NOMO-1 treated with DMSO at 0.1 percent for 48 hours (cell line): ENCODE data around the gene ABCA3.

Experiments used
- DNase-seq: peaks from one replicate; lab custom pipeline; 2025; ENCODE audit not compliant: unreplicated experiment; lab: John Stamatoyannopoulos, UW

The ABCA3 gene

GRCh38 chr16:2237102-2237482 is 103.4 kb downstream of the ABCA3 start:
- no peak for DNase-seq

- no peak for DNase-seq
Observed at GRCh38 chr16:2236337-2237101, 104.0 kb downstream of the ABCA3 start, which contains the start of gene DNASE1L2. DNASE1L2 (plus strand) TSS chr16:2236444; CDS start chr16:2236817, 373 bp downstream.

- DNase-seq, result no peak
Observed at GRCh38 chr16:2235695-2236336, 104.7 kb downstream of the ABCA3 start.

GRCh38 chr16:2235234-2235651 is 105.3 kb downstream of the ABCA3 start:
- DNase-seq, result no peak

- DNase-seq, result no peak
Observed at GRCh38 chr16:2234813-2235170, 105.7 kb downstream of the ABCA3 start.

GRCh38 chr16:2233872-2234812 is 106.4 kb downstream of the ABCA3 start:
- DNase-seq, result no peak

- DNase-seq, result no peak
Observed at GRCh38 chr16:2233046-2233775, 107.3 kb downstream of the ABCA3 start.

- no peak for DNase-seq
Observed at GRCh38 chr16:2232094-2232990, 108.2 kb downstream of the ABCA3 start.

GRCh38 chr16:2231016-2231931 is 109.3 kb downstream of the ABCA3 start:
- DNase-seq, result no peak

- DNase-seq, result no peak
Observed at GRCh38 chr16:2230376-2230775, 110.2 kb downstream of the ABCA3 start.

GRCh38 chr16:2229632-2230250 is 110.8 kb downstream of the ABCA3 start:
- no peak for DNase-seq

- DNase-seq, result no peak
Observed at GRCh38 chr16:2229091-2229490, 111.4 kb downstream of the ABCA3 start.

- no peak for DNase-seq
Observed at GRCh38 chr16:2228161-2228824, 112.2 kb downstream of the ABCA3 start.

GRCh38 chr16:2226918-2227317 is 113.6 kb downstream of the ABCA3 start:
- no peak for DNase-seq

GRCh38 chr16:2226245-2226793 is 114.2 kb downstream of the ABCA3 start:
- no peak for DNase-seq
